ENCODE results near the gene RAB3IL1.

DNA sequence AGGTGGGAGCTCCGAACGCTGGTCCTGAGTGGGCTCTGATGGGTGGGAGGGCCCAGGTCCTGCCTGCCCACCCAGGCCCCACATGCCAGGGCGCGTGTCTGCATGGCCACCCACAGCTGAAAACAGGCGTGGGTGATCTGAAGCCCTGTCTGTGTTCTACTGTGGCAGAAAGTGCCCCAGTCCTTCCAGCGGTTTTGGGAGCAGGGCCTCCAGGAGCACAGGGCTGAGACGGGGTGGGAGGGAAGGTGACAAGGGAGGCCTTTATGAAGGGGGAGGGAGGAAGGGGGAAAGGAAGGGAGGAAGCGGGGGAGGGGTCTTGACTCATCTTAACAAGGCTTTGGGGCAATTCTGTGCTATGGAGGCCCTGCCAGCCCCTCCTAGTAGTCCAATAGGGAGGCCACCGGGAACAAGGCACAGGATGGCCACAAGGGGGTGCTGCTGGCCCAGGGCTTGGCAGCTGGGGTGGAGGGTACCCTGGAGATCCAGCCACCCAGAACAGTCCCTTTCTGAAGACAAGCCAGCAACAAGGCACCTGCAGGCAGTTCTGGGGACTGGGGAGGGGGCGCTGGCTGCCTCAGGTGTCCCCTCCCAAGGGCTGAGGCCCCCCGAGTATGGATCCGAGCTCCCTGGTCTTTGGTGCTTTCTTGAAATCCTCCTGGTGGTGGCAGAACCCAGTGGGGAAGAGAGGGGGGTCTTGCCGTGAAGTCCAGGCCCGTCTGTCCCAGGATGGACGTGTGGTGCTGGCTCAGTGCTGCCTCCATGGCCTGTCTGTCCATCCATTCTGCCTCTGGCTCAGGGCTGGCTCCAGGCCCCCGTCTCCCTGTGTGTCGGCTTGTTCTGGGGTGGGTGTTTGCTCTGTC is 19.7 kb downstream of the RAB3IL1 start:
- no peak for TF ChIP-seq POLR2AphosphoS2 (IDR thresholded peaks at IDR 0.05; ENCODE audit: low read depth, low read length)
- TF ChIP-seq, protein P1, sequence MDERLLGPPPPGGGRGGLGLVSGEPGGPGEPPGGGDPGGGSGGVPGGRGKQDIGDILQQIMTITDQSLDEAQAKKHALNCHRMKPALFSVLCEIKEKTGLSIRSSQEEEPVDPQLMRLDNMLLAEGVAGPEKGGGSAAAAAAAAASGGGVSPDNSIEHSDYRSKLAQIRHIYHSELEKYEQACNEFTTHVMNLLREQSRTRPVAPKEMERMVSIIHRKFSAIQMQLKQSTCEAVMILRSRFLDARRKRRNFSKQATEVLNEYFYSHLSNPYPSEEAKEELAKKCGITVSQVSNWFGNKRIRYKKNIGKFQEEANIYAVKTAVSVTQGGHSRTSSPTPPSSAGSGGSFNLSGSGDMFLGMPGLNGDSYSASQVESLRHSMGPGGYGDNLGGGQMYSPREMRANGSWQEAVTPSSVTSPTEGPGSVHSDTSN (CRISPR knock-in tag; IDR thresholded peaks at IDR 0.05), result no peak
- TF ChIP-seq, protein P2, sequence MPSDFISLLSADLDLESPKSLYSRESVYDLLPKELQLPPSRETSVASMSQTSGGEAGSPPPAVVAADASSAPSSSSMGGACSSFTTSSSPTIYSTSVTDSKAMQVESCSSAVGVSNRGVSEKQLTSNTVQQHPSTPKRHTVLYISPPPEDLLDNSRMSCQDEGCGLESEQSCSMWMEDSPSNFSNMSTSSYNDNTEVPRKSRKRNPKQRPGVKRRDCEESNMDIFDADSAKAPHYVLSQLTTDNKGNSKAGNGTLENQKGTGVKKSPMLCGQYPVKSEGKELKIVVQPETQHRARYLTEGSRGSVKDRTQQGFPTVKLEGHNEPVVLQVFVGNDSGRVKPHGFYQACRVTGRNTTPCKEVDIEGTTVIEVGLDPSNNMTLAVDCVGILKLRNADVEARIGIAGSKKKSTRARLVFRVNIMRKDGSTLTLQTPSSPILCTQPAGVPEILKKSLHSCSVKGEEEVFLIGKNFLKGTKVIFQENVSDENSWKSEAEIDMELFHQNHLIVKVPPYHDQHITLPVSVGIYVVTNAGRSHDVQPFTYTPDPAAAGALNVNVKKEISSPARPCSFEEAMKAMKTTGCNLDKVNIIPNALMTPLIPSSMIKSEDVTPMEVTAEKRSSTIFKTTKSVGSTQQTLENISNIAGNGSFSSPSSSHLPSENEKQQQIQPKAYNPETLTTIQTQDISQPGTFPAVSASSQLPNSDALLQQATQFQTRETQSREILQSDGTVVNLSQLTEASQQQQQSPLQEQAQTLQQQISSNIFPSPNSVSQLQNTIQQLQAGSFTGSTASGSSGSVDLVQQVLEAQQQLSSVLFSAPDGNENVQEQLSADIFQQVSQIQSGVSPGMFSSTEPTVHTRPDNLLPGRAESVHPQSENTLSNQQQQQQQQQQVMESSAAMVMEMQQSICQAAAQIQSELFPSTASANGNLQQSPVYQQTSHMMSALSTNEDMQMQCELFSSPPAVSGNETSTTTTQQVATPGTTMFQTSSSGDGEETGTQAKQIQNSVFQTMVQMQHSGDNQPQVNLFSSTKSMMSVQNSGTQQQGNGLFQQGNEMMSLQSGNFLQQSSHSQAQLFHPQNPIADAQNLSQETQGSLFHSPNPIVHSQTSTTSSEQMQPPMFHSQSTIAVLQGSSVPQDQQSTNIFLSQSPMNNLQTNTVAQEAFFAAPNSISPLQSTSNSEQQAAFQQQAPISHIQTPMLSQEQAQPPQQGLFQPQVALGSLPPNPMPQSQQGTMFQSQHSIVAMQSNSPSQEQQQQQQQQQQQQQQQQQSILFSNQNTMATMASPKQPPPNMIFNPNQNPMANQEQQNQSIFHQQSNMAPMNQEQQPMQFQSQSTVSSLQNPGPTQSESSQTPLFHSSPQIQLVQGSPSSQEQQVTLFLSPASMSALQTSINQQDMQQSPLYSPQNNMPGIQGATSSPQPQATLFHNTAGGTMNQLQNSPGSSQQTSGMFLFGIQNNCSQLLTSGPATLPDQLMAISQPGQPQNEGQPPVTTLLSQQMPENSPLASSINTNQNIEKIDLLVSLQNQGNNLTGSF (CRISPR knock-in tag; IDR thresholded peaks at IDR 0.05), result no peak
- TF ChIP-seq NR2F1 (CRISPR knock-in tag; IDR thresholded peaks at IDR 0.05), result no peak
- TF ChIP-seq, protein P3, sequence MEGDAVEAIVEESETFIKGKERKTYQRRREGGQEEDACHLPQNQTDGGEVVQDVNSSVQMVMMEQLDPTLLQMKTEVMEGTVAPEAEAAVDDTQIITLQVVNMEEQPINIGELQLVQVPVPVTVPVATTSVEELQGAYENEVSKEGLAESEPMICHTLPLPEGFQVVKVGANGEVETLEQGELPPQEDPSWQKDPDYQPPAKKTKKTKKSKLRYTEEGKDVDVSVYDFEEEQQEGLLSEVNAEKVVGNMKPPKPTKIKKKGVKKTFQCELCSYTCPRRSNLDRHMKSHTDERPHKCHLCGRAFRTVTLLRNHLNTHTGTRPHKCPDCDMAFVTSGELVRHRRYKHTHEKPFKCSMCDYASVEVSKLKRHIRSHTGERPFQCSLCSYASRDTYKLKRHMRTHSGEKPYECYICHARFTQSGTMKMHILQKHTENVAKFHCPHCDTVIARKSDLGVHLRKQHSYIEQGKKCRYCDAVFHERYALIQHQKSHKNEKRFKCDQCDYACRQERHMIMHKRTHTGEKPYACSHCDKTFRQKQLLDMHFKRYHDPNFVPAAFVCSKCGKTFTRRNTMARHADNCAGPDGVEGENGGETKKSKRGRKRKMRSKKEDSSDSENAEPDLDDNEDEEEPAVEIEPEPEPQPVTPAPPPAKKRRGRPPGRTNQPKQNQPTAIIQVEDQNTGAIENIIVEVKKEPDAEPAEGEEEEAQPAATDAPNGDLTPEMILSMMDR (CRISPR knock-in tag; IDR thresholded peaks at IDR 0.05), result peak; percentile 94
- no peak for TF ChIP-seq YY1 (IDR thresholded peaks at IDR 0.05; ENCODE audit: insufficient read depth, insufficient replicate concordance, low read depth, low read length)
